Testis (tissue), 2 donors: ENCODE results near the gene INIP.

ENCODE experiments used
- POLR2A ChIP-seq: fragments of 450-650 bp; IDR thresholded peaks from one replicate; pipeline ENCODE4 v1.6.1; 2017; ENCODE audit warnings: antibody characterized with exemption, mild to moderate bottlenecking, moderate library complexity
- TF ChIP-seq, protein P1 (sequence below), 3 experiments: fragments of 450-650 bp in 2 of 3; fragments of 200-600 bp in 1 of 3; sonication (generic) in 1 of 3; IDR thresholded peaks; one replicate each; pipeline ENCODE4 v1.5.1; 2016 to 2019; ENCODE audit warnings: antibody characterized with exemption in 3 of 3, mild to moderate bottlenecking in 2 of 3, moderate library complexity in 1 of 3

DNA sequence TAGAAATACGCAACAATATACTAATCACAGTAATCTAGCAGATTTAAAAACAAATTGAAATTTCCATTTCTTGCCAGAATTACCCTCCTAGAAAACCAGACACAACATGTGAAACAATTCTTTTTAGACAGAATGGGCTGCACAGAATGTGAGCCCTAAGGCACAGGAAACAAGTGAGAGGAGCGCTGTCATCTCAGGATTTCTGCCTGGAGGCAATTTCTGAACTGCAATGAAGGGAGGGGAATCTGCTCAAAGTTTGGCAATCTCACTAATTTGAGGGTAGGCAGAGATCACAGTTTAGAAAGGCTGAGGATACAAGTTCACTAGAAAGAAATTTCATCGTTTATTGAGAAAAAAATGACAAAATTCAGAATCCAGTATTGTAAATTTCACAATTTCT lies 70.3 kb downstream of the INIP start:
- TF ChIP-seq, protein P1, sequence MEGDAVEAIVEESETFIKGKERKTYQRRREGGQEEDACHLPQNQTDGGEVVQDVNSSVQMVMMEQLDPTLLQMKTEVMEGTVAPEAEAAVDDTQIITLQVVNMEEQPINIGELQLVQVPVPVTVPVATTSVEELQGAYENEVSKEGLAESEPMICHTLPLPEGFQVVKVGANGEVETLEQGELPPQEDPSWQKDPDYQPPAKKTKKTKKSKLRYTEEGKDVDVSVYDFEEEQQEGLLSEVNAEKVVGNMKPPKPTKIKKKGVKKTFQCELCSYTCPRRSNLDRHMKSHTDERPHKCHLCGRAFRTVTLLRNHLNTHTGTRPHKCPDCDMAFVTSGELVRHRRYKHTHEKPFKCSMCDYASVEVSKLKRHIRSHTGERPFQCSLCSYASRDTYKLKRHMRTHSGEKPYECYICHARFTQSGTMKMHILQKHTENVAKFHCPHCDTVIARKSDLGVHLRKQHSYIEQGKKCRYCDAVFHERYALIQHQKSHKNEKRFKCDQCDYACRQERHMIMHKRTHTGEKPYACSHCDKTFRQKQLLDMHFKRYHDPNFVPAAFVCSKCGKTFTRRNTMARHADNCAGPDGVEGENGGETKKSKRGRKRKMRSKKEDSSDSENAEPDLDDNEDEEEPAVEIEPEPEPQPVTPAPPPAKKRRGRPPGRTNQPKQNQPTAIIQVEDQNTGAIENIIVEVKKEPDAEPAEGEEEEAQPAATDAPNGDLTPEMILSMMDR (IDR thresholded peaks at IDR 0.05) = no peak
- TF ChIP-seq POLR2A = no peak
